NCI-H1694 treated with DMSO at 0.1 percent for 48 hours (cell line): ENCODE data around the gene KRTAP5-5.
"Not testable (repeated sequence)": the region's sequence is repeated elsewhere in the genome, so short reads cannot be mapped to it uniquely, and the experiment has no call there.

Source experiments
- DNase-seq: peaks from one replicate; lab custom pipeline; 2025; lab: John Stamatoyannopoulos, UW

Gene KRTAP5-5, protein sequence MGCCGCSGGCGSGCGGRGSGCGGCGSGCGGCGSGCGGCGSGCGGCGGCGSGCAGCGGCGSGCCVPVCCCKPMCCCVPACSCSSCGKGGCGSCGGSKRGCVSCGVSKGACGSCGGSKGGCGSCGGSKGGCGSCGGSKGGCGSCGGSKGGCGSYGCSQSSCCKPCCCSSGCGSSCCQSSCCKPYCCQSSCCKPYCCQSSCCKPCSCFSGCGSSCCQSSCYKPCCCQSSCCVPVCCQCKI

GRCh38 chr11:1629326-1630185 lies at the start of gene KRTAP5-5:
TSS of gene KRTAP5-5 (plus strand) at chr11:1629775. CDS start at chr11:1629841, 66 bp downstream.
- DNase-seq, result no peak

DNA sequence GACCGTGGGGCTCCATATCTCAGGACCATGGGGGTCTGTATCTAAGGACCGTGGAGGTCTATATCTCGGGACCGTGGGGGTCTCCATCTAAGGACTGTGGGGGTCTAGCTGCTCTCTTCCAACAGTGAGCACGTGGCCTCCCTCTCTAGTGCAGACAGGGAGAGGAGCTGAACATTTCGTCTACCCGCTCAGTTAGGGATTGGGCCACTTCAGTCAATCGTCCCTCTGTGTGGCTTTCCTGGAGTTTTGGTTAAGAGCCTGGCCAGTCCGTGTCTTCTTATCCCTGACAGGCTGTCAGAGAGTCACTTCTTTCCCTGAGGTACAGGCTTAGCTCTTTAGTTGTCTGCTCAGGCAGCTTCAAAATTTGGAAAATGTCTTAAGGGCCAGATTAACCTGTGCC lies 47.6 kb upstream of the KRTAP5-5 start:
- no peak for DNase-seq

DNA sequence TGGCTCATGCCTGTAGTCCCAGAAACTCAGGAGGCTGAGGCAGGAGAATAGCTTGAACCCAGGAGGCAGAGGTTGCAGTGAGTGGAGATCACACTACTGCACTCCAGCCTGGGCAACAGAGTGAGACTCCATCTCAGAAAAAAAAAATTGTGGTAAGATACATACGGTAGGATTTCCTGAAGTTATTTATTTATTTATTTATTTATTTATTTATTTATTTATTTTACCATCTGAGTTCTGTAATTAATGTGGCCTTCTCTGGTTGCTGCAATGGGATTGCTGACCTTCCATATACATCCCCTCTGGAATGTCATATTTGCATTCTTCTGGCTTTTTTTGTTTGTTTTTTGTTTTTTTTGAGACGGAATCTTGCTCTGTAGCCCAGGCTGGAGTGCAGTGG lies 46.7 kb upstream of the KRTAP5-5 start:
- DNase-seq, result not testable (repeated sequence)

DNA sequence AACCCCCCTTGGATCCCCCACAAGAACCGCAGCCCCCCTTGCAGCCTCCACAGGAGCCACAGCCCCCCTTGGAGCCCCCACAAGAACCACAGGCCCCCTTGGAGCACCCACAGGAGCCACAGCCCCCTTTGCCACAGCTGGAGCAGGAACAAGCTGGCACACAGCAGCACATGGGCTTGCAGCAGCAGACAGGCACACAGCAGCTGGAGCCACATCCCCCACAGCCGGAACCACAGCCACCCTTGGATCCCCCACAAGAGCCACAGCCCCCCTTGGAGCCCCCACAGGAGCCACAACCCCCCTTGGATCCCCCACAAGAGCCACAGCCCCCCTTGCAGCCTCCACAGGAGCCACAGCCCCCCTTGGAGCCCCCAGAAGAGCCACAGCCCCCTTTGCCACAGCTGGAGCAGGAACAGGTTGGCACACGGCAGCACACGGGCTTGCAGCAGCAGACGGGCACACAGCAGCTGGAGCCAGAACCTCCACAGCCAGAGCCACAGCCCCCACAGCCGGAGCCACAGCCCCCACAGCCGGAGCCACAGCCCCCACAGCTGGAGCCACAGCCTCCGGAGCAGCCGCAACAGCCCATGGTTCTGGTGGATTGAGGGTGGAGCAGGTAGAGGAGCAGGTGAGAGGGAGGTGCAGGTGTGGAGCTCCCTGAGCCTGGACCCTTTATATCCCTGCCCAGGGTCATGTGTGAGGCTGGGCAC lies 44.8 kb upstream of the KRTAP5-5 start, which contains the start of gene KRTAP5-1:
Gene KRTAP5-1 (minus strand): TSS at position 623 of the 710 bp plus-strand sequence. CDS start 34 bp downstream, at position 589.
- DNase-seq, result not testable (repeated sequence)

DNA sequence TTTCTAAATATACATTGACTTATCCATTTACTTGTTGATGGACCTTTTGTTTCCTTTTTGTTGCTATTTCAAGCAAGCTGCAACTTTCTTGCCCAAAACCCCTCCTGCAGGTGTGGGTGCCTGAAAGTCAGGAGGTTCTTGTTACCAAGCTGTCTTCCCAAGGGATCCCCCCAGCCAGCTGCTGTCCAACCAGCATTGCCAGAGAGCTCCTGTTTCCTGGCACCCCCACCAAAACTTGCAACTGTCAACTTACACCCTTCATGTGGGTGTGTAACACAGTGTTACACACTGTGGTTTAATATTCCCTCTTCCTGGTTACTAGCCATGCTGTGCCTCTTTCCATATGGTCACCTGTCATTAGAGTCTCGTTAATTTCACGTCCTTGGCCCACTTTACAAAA lies 42.9 kb upstream of the KRTAP5-5 start:
- no peak for DNase-seq

GRCh38 chr11:1589191-1589963 lies 40.2 kb upstream of the KRTAP5-5 start:
- not testable (repeated sequence) for DNase-seq

- no peak for DNase-seq
Measured at GRCh38 chr11:1589996-1590395, 39.6 kb upstream of the KRTAP5-5 start.

DNA sequence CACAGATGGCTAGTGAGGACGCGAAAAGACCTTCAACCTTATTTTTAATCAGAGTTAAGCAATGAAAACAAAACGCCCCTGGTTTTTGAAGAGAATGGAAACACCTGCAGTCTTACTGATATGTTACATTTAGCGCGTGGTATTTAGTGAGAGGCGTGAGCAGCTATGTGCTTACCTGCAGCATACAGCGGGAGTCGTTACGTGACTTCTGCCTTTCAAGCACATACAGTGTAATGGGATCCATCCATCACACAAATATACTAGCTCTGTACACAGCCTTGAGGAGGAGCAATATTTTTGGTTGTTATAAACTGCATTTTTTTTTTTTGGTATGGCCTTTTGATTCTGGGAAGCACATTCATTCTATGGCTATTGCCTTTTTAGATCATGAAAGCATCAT lies 36.9 kb upstream of the KRTAP5-5 start:
- no peak for DNase-seq

- not testable (repeated sequence) for DNase-seq
Measured at GRCh38 chr11:1595994-1596575, 33.5 kb upstream of the KRTAP5-5 start.

GRCh38 chr11:1596576-1597121 lies 32.9 kb upstream of the KRTAP5-5 start:
- not testable (repeated sequence) for DNase-seq

DNA sequence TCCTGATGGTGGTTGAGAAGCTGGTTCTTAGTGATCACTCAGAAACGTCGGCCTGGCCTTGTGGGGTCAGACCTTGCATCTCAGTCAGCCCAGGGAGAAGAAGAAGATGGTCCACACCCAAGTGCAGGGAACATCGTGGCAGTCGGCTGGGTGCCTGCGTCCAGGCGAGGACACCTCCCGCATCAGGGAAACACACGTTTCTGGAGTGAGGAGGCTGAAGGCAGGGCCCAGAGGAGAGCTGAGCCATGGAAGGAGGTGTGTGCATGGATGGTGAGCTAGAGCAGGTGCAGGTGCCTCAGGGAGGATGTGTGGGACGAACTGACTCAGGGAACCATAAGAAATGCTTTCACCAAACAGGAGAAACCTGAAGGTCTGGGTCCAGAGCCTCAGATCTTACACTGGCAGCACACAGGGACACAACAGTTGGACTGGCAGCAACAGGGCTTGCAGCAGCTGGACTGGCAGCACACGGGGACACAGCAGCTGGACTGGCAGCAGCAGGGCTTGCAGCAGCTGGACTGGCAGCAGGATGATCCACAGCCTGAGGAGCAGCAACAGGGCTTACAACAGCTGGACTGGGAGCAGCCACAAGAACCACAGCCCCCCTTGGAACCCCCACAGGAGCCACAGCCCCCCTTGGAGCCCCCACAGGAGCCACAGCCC lies 32.1 kb upstream of the KRTAP5-5 start:
- DNase-seq, result no peak

DNA sequence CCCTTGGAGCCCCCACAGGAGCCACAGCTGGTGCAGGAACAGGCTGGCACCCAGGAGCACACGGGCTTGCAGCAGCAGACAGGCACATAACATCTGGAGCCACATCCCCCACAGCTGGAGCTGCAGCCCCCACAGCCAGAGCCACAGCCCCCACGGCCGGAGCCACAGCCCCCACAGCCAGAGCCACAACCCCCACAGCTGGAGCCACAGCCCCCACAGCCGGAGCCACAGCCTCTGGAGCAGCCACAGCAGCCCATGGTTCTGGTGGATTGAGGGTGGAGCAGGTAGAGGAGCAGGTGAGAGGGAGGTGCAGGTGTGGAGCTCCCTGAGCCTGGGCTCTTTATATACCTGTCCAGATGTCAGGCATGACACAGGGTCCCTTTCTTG lies 31.6 kb upstream of the KRTAP5-5 start, which contains the start of gene KRTAP5-2:
Gene KRTAP5-2 (minus strand): TSS at position 301 of the 387 bp plus-strand sequence. CDS start 44 bp downstream, at position 257.
- no peak for DNase-seq

DNA sequence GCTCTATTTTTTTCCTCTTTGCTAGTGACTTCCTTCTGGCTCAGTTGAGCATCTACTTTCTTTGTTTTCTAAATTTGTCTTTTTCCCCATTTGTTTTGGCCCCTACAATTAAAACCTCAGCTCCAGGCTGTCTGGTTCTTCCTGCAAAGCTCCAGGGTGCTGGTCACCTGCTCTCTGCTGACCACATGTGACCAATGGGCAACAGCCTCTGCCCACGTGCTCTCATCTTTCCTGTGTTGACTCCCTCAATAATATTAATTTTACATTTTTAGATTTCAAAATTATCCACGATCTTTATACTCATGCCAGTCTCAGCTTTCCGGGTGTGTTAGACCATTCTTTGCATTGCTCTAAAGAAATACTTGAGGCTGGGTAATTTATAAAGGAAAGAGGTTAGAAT lies 31.2 kb upstream of the KRTAP5-5 start:
- not testable (repeated sequence) for DNase-seq

GRCh38 chr11:1598816-1599215 lies 30.8 kb upstream of the KRTAP5-5 start:
- DNase-seq, result no peak

DNA sequence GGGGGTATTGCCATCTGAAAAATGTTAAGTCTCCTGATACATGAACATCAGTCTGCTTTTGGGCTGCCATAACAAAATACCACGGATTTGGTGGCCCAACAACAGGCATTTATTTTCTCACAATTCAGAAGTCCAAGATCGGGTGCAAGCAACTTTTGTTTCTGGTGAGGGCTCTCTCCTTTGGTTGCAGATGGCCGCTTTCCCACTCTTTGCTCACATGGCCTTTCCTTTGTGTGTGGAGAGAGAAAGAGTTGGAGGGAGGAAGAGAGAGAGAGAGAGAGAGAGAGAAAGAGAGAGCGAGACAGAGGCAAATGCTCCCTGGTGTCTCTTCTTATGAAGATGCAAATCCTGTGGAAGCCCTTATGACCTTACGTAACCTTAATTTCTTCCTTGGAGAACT lies 28.9 kb upstream of the KRTAP5-5 start:
- no peak for DNase-seq

GRCh38 chr11:1601663-1602062 lies 27.9 kb upstream of the KRTAP5-5 start:
- DNase-seq, result not testable (repeated sequence)

DNA sequence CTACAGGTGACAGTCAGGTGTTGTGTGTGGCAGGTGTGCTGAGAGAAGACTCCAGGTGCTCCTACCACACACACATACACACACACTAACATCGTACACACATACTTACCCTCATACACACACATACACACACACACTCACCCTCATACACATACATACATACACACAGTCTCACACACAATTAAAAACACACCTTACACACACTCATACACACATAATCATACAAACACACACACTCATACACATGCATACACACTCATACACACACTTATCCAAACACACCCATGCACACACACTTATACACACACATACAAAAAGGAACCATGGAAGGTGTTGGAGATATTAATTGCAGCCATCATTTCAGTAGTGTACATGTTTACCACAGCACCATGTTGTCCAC lies 25.9 kb upstream of the KRTAP5-5 start:
- no peak for DNase-seq

DNA sequence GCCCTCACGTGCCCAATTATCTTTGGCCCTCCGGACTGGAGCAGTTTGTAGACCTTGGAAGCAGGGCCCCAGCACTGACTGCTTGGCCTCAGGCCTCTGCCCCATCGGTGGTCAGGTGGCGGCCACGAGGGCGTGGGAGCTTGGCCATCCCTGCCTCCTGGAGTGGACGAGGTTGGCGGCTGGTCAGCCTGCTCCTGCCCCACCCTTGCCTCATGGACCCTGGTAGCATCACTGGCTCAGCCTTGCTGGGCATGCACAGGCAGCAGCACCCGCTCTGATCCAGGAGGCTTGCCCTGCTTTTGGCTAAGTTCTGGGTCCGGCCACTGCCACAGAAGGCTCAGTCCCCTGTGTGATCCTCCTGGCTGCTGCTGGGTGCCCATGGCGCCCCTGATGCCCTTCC lies 25.4 kb upstream of the KRTAP5-5 start:
- no peak for DNase-seq

DNA sequence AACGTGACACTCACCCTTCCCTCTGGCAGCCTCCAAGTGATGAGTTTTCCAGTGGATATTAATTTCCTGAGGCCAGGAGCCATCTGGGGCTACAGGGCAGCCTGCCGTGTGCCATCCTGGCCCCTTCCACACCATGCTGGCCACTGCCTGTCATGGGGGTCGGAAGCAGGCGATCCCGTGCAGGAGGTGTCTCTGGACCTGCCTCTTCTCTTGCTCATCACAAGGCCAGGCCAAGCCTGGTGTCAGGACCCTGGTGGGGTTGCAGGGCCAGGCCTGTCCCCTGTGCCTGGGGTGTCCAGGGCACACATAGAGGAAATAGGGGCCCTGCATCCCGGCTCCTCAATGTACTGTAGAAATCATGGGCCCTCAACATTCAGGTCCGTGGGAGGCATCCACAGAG lies 24.9 kb upstream of the KRTAP5-5 start:
- DNase-seq, result no peak

DNA sequence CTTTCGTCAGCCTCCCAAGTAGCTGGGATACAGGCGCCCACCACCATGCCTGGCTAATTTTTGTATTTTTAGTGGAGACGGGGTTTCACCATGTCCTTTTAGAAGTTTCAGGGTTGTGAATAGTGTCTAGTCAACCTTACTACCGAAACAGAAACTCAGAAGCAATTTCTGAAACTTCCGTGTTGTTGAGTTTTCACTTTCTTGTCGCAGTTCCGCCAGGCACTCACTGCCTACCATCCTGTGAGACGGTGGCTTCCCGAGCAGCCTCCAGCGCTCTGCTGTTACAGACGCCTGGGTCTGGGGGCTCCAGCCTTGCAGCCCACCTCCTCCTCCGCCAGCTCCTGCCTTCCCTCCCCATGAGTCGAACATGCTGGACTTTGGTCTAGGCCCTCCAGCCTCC lies 23.7 kb upstream of the KRTAP5-5 start:
- DNase-seq, result not testable (repeated sequence)
